ENCODE data around the gene TCERG1L.

Gene TCERG1L

DNA sequence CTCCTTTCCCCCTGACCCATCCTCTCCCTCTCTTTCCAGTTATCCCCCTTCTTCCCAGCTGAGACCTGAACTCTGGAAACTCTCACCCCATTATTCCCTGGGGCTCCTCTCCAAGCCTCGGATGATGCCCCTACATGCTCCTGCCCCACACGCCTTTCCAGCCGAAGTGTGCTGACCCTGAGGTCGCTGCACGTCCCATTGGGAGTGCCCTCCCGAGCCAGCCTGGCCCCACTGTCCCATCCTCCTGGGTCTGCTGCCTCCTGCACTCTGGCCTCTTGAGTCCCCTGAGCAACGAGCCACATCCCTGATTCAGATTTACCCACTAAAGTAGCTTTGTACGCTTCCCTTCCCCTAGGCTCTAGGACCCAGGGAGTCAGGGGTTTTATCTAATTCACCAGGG is 87.4 kb downstream of the TCERG1L start:
- no peak for DNase-seq

- DNase-seq = no peak
These were observed 88.1 kb downstream of the TCERG1L start for GRCh38 chr10:131223422-131223821.

GRCh38 chr10:131222986-131223385 is 88.5 kb downstream of the TCERG1L start:
- DNase-seq = no peak

DNA sequence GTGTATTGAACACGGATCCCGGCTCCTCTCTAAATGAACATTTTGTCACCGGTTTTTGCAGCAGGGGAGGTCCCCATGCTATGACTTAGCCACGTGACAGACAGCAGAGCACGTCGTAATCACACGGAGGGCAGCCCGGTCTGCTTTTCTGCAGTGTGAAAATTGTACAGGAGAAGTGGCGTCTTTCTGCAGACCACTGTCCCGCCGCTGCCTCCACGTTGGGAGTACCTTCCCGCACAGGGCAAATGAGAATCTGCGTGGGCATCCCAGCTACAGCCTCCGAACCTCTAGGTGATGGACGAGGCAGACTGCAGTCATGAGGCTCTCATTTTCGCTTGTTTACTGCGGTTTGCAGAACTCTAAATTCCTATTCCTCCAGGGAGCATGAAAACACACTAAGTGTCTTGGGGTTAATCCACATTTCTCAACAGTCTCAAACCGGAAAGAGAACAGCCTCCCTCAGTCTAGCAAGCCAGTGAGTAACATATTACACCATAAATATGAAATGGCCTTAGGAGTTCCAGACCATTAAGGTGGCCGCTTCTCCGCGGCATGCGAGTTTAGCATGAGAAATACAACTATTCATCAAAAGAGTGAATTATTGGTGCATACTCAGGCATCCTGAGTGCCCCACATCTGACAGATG is 89.8 kb downstream of the TCERG1L start:
- no peak for DNase-seq

DNA sequence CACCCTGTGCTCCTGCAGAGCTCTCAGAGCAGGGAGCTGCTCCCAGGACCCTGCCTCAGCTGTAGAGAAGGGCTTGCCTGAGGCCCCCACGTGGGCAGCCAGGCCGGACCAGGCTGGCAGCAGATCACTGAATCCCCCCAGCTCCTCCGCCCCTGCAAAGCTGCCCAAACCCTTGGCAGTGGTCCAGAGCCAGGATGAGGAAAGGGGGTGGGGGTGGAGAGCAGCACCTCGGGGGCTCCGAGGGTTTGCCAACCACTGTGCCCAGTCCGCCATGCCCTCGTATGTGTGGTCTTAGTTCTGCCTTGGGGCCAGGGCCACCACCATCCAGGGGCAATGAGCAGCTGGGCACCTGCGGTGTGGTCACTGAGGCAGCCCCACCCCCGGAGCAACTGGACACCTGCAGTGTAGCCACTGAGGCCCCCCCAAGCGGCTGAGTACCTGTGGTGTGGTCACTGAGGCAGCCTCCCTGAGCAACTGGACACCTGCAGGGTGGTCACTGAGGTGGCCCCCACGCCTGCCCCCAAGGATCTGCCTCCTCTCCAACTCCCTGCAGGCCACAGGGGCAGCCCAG is 90.8 kb downstream of the TCERG1L start:
- no peak for DNase-seq

GRCh38 chr10:131219955-131220489 is 91.5 kb downstream of the TCERG1L start:
- DNase-seq = no peak

DNA sequence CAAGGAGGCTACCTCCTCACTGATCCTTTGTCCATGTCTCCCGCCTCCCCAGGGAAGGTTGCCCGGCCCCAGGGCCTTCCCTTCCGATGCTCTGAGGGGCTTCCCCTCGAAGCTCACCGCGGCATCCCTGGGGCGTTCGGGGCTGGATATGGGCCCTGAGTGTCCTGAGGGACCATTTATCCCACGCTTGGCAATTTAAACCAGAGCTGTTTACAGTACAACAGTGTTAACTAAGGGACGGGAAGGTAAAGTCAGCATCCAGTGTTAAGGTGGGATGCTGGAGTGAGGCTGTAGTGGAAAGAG is 92.0 kb downstream of the TCERG1L start:
- DNase-seq = no peak

GRCh38 chr10:131218811-131219583 is 92.5 kb downstream of the TCERG1L start:
- no peak for DNase-seq

DNA sequence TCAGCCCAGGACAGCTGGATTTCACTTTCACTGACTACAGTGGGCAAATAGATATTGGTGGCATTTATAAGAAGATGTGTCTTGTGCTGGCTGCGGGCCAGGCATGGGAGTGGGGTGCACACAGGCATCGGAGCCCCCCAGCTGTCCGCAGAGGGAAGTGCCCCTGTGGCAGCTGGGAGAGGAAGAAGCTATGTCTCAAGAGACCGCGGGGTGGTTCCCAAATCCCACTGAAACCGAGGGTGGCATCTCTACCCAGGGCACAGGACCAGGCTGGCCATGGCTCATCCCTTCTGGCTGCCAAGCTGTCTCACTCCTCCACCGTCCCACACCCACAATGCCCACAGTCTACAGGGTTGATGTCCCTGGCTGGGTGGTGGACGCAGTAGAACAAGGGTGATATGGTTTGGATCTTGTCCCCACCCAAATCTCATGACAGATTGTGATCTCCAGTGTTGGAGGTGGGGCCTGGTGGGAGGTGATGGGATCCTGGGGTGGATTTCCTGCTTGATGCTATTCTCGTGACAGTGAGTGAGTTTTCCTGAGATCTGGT is 94.8 kb downstream of the TCERG1L start:
- no peak for DNase-seq

GRCh38 chr10:131215776-131216175 is 95.7 kb downstream of the TCERG1L start:
- no peak for DNase-seq

- DNase-seq = no peak
These were observed 96.8 kb downstream of the TCERG1L start for GRCh38 chr10:131214521-131215244.

GRCh38 chr10:131213741-131214505 is 97.6 kb downstream of the TCERG1L start:
- DNase-seq = no peak

DNA sequence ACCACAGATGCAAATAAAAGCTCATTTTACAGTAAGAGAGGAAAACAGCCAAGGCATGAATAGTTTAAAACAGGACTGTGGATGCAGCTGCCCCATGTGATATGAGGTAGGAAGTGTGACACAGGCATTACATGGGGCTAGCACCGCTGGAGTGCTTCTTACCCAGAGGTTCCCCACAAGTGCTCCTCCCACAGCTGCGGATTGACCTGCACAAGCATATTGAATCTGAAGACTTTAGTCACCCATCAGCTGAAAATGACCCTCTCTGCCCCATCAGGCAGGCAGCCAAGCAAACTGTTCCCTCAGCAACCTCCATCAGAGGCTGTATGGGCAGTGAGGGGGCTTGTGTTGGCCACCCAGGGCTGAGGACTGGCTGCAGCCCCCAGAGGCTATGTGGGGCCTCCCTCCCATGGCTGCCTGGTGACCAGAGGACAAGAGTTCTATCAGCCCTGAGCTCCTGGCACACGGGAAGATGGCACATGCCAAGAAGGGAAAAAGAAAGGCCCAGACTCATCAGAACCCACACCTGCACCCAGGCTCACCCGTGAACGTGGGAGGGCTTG is 98.7 kb downstream of the TCERG1L start:
- DNase-seq = no peak

DNA sequence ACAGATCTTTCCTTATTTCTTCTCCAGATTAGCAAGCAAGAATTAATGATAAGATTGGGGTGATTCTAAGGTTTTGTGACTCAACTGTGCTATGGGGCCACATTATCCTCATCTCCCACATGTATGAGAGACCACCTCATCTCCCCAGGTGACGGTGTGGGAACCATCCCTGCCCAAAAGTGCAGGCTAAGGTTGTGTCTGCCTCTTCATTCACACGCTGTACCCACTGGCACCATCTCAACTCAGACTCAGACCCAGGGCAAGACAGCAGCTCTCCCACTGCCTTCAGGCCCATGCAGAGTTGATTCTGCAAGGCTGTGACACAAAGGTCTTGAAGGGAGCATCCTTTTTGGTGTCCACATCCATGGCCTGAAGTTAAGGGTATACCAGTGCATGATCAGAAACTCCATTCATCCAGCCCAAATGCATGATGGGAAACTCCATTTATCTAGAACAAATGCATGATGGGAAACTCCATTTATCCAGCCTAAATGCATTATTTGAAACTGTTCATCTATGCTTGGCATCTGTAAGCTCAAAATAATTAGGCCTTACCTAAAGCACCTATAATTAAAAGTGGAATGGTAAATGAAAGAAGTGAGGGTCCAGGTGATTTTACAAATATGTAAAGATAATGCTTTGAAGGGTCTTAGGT is 99.4 kb downstream of the TCERG1L start:
- no peak for DNase-seq

- no peak for DNase-seq
These were observed 100.0 kb downstream of the TCERG1L start for GRCh38 chr10:131211559-131211958.

DNA sequence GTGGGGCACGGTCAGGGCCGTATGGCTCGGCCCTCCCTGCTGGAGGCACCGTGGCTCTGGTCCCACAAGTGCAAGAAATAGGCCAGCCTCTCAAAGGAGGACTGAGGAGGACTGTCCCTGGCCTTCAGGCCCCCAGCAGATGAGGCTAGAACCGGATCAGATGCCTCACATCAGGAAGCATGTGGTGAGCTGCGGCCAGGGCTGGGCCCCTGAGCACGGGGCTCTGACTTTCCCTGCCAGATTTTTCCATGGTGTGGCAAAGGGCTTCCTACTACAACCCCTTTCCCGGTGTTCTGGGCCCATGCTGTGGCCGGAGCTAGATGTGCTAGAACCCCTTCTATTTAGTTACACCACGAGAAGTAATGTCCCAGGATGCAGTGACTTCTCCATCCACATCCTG is 100.4 kb downstream of the TCERG1L start:
- no peak for DNase-seq

- DNase-seq = no peak
These were observed 101.3 kb downstream of the TCERG1L start for GRCh38 chr10:131210181-131210580.

GRCh38 chr10:131207584-131208532 is 103.7 kb downstream of the TCERG1L start:
- DNase-seq = no peak

DNA sequence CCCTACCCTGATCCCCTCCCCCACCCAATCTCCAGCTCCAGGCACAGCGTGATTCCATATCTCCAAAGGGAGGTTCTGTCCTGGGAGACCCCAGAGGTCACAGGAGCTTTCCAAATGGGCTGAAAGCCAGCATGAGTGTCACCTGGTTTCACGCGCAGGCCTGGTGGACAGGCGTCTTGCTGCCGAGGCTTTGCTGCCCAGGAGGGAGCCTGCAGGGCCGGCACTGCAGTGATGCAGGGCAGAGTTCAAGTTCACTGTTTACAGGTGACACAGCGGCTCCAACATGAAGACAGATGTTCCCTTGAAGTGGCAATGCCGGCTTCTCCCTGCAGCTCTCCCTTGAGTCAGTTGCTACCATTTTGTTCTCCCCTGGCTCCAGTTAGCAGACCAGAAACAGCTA is 104.3 kb downstream of the TCERG1L start:
- no peak for DNase-seq
